T-helper 1 cell treated with Interleukin-12 subunit alpha and Interleukin-12 subunit beta and Interleukin-4 antibody, amounts not matched to agents 30 μg/mL and 1 μg/mL, for 36 hours (primary cell): Measurements from ENCODE around the gene GALNT15.

Experiments used
- H3K27ac Mint-ChIP-seq: one replicate; pipeline ENCODE4 v1.8.0; 2021; ENCODE audit warnings: mild to moderate bottlenecking, mixed read lengths
- H3K27me3 Mint-ChIP-seq: one replicate; pipeline ENCODE4 v1.8.0; 2021; ENCODE audit warnings: low read depth, mixed read lengths
- H3K36me3 Mint-ChIP-seq: one replicate; pipeline ENCODE4 v1.8.0; 2021; ENCODE audit warnings: low read depth, mixed read lengths
- H3K4me1 Mint-ChIP-seq: one replicate; pipeline ENCODE4 v1.8.0; 2021; ENCODE audit warnings: low read depth, mixed read lengths
- H3K4me3 Mint-ChIP-seq: one replicate; pipeline ENCODE4 v1.8.0; 2021; ENCODE audit warnings: mild to moderate bottlenecking, moderate library complexity, mixed read lengths
- H3K9me3 Mint-ChIP-seq: one replicate; pipeline ENCODE4 v1.8.0; 2021; ENCODE audit warnings: mixed read lengths

GALNT15 gene

DNA sequence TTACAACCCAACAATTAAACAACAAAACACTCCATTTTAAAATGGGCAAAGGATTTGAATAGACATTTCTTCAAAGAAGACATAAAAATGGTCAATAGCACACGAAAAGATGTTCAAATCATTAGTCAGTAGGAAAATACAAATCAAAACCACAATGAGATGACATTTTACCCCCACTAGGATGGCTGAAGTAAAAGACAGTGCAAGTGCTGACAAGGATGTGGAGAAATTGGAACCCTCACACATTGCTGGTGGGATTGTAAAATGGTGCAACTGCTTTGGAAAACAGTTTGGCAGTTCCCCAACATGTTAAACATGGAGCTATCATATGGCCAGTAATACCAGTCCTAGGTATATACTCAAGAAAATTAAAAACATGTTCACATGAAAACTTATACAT, 11.6 kb downstream of the GALNT15 start:
- Mint-ChIP-seq H3K9me3 (no peaks in the 10 kb centered on the region), H3K27ac (no peak overlapping the region), H3K4me1 (no peaks in the 10 kb centered on the region), H3K4me3 (no peak overlapping the region), H3K36me3 (no peaks in the 10 kb centered on the region), H3K27me3 (no peaks in the 10 kb centered on the region)

DNA sequence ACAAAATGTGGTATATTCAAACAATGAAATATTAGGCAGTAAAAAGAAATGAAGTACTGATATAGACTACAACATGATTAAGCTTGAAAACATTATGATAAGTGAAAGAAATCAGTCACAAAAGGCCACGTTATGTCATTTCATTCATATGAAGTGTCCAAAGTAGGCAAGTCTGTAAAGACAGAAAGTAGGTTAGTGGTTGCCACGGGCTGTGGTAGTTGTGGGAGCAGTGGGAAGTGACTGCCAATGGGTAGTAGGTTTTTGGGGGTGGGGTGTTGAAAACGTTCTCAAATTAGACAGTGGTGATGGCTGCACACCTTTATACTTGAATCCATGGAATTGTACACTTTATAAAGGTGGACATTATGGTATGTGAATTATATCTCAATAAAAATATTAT, 12.1 kb downstream of the GALNT15 start:
- H3K27ac Mint-ChIP-seq = no peak overlapping the region
- no peaks in the 10 kb centered on the region for H3K36me3 Mint-ChIP-seq
- H3K9me3 Mint-ChIP-seq = no peaks in the 10 kb centered on the region
- no peak overlapping the region for H3K4me3 Mint-ChIP-seq
- no peaks in the 10 kb centered on the region for H3K27me3 Mint-ChIP-seq
- no peaks in the 10 kb centered on the region for H3K4me1 Mint-ChIP-seq

DNA sequence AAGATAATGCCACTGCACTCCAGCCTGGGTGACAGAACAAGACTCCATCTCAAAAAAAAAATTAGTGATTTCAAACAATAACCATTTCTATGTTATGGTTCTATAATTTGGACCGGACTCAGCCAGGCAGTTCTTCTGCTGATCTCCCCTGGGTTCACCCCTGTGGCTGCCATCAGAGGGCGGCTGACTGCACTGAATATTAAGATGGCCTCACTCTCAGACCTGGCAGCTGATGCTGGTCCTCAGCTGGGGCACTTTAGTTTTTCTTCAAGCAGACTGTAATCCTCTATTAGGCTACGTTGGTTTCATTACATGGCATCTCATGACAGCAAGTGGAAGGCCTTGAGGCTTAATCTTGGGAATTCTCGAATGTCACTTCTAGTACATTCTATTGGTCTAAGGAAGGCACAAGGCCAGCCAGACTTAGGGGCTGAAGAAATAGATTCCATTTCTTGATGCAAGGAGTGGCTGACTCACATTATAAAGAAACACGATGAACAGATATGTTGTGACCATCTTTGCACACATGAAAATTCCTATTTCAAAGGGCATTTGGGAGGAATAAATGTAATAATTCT, 12.8 kb downstream of the GALNT15 start:
- Mint-ChIP-seq H3K27me3 (no peaks in the 10 kb centered on the region), H3K4me3 (no peak overlapping the region), H3K4me1 (no peaks in the 10 kb centered on the region), H3K36me3 (no peaks in the 10 kb centered on the region), H3K9me3 (no peaks in the 10 kb centered on the region), H3K27ac (no peak overlapping the region)

DNA sequence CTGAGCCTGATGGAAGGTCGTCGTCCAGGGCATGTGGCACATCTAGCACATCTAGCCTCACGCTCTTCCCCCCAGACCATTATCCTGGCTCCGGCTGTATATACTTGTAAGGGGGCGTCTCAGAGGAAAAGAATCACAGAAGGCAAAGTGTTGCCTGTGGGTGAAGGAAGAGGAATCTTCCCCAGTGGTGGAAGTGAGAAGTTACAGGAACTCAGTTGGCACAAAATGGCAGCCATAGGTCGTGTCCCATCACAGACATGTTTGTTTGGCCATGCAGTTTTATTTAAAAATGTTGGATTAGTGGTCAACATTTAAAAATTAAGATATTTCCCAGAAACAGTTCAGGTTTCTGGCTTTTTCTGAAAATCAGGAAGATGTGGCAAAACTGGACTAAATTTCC, 13.6 kb downstream of the GALNT15 start:
- Mint-ChIP-seq H3K4me1 (no peaks in the 10 kb centered on the region), H3K27me3 (no peaks in the 10 kb centered on the region), H3K9me3 (no peaks in the 10 kb centered on the region), H3K4me3 (no peak overlapping the region), H3K27ac (no peak overlapping the region), H3K36me3 (no peaks in the 10 kb centered on the region)

DNA sequence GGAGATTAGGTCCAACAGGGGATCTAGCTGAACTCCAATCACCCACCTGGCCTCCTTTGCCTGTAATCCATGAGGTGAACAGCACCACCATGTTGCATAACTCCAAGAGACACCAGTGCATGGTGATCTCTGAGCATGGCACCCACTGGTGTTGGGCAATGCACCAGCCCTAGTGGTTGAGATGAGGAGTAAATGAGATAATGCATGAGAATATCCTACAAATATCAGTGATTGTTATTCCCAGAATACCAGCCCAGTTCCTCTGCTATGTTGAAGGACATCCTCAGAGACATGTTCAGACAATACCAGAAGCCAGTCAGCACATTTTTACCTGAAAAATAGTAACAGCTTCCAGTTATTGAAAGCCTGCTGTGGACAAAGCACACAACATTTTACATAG, 14.7 kb downstream of the GALNT15 start:
- Mint-ChIP-seq H3K27ac (no peak overlapping the region), H3K4me1 (no peaks in the 10 kb centered on the region), H3K9me3 (no peaks in the 10 kb centered on the region), H3K36me3 (no peaks in the 10 kb centered on the region), H3K4me3 (no peak overlapping the region), H3K27me3 (no peaks in the 10 kb centered on the region)

DNA sequence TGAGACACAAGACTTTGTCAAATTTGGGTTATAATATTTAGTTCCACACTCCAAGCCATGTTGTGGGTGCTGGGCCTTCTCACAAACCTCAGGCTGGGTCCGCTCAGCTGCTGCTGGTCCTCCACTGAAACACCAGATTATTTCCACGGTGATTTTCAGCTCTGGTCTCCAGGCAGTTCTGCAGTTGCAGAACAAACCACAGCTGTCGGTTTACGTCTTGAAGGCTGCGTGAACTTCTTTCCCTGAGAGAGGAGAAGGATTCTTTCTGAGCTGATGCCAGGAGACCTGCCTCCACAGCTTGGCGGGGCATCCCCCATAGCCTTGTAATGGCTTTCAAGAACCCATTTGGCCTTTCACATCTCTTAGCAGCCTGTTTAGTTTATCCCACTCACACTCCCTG, 16.2 kb downstream of the GALNT15 start:
- no peaks in the 10 kb centered on the region for H3K27me3 Mint-ChIP-seq
- no peaks in the 10 kb centered on the region for H3K4me1 Mint-ChIP-seq
- no peak overlapping the region for H3K27ac Mint-ChIP-seq
- no peak overlapping the region for H3K4me3 Mint-ChIP-seq
- H3K36me3 Mint-ChIP-seq = no peaks in the 10 kb centered on the region
- no peaks in the 10 kb centered on the region for H3K9me3 Mint-ChIP-seq

DNA sequence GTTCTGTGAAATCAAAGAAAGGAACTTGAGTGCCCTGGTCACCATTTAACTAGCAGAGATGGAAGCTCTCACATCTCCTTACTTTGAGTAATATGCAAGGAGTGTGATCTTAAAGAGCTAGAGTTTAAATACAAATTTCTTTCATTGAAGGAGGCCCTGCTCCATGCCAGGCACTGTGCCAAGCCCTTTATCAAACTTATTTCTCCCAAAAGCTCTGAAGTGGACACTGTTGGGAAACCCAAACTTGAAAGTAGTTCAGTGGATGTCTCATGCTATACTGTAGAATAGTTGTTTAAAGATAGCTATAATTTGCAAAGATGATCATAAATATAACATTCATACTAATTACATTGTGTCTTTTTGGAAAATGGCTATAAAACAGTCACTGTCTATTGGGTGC, 17.1 kb downstream of the GALNT15 start:
- Mint-ChIP-seq H3K4me1 (no peaks in the 10 kb centered on the region), H3K4me3 (no peak overlapping the region), H3K9me3 (no peaks in the 10 kb centered on the region), H3K27me3 (no peaks in the 10 kb centered on the region), H3K36me3 (no peaks in the 10 kb centered on the region), H3K27ac (no peak overlapping the region)

DNA sequence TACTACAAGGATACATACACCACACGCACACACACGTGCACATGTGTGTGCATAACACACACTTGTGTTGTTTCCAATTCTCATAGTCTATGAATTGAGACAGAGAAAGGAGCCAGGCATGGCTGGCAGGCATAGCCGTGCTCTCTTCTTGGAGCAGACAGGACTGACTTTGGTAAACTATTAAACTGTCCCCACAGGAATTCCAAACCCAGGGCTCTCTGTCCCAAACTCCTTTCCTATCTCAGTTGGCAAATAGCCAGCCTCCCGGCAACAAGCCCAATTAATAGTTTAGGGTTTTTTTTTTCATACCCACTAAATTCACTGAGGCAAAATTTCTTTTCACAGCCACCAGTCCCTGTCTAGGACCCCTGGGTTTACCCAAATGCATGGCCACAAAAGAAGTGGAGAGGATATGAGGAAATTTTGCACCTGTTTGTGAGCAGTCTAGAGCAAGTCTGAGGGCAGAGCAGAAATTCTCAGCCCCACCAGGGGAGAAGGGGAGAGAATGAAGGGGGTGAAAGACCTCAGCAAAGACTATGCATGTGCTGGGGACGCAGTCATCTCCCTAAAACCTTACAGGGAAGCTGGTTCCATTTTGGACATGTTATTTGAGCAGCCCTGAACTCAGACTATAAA, 17.8 kb downstream of the GALNT15 start:
- no peaks in the 10 kb centered on the region for H3K27me3 Mint-ChIP-seq
- H3K4me3 Mint-ChIP-seq = no peak overlapping the region
- no peaks in the 10 kb centered on the region for H3K36me3 Mint-ChIP-seq
- no peak overlapping the region for H3K27ac Mint-ChIP-seq
- H3K4me1 Mint-ChIP-seq = no peaks in the 10 kb centered on the region
- no peaks in the 10 kb centered on the region for H3K9me3 Mint-ChIP-seq

DNA sequence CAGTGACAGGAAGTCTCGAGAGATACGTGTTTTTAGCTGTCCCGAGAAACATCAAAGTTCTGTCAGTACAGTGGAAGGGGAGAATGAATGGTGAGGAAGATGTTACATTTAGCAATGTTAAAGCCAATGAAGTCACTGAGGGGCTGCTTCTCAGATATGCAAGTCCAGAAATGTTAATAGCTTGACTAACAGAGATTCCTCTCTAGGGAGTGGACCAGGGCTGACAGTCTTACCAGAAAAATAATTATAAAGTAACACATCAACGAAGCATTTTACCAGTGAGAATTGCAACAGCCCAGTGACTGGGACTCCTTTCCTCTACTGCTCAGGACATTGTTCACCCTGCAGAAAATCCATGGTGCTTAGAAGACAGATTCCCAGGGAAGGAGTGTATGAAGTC, 23.9 kb downstream of the GALNT15 start:
- Mint-ChIP-seq H3K4me1 (no peaks in the 10 kb centered on the region), H3K27me3 (no peaks in the 10 kb centered on the region), H3K4me3 (no peak overlapping the region), H3K9me3 (no peaks in the 10 kb centered on the region), H3K27ac (no peak overlapping the region), H3K36me3 (no peaks in the 10 kb centered on the region)

DNA sequence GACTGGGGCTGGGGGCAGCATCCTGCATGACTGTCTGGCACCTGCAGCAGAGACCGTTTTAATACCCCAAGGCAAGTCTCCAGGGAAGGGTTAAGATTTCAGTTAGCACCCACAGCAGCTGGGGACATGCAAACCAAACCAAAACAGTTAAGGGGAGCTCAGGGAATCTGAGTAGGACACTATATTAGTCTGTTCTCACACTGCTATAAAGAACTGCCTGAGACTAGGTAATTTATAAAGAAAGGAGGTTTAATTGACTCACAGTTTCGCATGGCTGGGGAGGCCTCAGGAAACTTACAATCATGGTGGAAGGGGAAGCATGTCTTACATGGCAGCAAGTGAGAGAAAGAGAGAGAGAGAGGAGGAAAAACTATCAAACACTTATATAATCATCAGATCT, 25.3 kb downstream of the GALNT15 start:
- H3K4me3 Mint-ChIP-seq = no peak overlapping the region
- H3K36me3 Mint-ChIP-seq = no peaks in the 10 kb centered on the region
- H3K4me1 Mint-ChIP-seq = no peaks in the 10 kb centered on the region
- H3K27ac Mint-ChIP-seq = no peak overlapping the region
- no peaks in the 10 kb centered on the region for H3K9me3 Mint-ChIP-seq
- H3K27me3 Mint-ChIP-seq = no peaks in the 10 kb centered on the region

DNA sequence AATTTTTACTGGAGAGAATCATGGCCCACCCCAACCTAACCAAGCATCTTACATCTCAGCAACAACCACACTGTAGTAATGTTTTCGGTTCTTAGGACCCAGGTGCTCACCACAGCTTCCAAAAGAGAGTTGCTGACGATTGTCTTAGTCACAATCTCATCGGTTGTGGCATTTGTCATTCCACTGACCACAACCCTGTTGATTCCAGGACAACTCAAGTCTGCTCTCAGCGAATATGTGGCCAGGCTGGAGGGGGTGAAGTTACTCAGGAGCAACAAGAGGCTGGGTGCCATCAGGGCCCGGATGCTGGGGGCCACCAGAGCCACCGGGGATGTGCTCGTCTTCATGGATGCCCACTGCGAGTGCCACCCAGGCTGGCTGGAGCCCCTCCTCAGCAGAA, 25.9 kb downstream of the GALNT15 start:
- H3K36me3 Mint-ChIP-seq = no peaks in the 10 kb centered on the region
- no peak overlapping the region for H3K27ac Mint-ChIP-seq
- H3K9me3 Mint-ChIP-seq = no peaks in the 10 kb centered on the region
- H3K27me3 Mint-ChIP-seq = no peaks in the 10 kb centered on the region
- H3K4me1 Mint-ChIP-seq = peaks cover 2% of the 10 kb centered on the region
- no peak overlapping the region for H3K4me3 Mint-ChIP-seq

DNA sequence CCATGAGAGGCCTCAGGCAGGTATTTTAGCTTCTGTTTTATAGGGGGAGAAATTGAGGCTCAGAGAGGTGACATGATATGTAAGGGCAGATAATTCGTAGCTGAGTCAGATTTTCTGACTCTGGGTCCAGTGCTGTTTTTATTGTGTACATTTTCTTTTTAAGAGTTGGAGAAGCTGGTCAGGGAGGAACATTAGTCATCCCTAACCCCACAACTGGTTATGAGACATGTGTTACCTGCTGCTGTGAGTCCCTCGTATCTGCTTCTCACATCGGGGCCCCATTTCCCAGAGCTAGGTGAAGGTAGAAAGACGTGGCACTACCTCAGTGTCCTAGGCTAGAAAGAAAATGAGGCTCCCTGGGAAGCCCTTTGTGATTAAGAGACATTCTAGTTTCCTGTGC, 28.6 kb downstream of the GALNT15 start:
- Mint-ChIP-seq H3K27me3 (peaks cover 5% of the 10 kb centered on the region), H3K27ac (no peak overlapping the region), H3K36me3 (no peaks in the 10 kb centered on the region), H3K4me1 (peaks cover 5% of the 10 kb centered on the region), H3K9me3 (no peaks in the 10 kb centered on the region), H3K4me3 (no peak overlapping the region)

DNA sequence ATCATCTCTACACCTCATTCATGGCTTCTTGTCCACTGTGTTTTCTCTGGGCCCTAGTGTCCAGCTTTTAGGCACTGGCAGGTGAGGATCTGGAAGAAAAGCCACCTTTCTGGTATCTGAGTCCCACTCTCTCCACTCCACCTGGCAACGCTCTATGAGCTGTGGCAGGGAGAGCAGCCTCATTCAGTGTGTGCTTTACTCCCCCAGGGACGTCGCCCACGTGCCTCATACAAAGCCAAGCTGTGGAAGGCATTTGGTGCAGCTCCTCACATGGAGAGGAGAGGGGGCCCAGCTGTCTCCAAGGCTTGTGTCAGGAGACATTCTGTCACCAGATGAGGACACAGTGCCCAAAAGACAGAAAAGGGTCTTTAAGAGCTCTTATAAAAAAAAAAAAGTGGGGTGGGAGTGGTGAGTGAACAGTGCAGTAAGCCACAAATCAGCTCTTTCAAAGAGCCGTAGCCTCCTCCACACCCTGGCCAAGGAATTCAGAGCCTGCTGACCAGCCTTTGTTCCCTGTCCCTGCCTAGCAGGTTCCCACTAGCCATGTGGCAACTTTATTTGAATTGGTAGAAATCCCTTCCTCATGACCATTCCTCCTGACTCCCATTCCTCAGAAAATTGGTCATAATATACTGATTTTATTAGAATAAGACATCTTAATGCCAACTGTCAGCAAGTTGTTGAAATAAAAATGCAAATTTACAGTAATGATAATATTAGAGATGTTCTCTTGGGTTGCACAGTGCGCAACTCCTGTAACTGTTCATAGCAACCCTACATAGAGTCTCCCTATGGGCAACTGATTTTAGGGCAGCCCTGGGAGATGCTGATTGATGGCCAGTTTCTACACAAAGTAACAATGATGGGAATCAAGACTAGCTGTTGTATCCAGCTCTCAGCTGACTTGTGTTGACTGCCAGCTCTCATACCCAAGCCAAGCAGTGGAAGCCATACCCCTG, 29.5 kb downstream of the GALNT15 start:
- no peaks in the 10 kb centered on the region for H3K36me3 Mint-ChIP-seq
- no peak overlapping the region for H3K27ac Mint-ChIP-seq
- no peaks in the 10 kb centered on the region for H3K9me3 Mint-ChIP-seq
- peaks cover 5% of the 10 kb centered on the region for H3K4me1 Mint-ChIP-seq
- no peak overlapping the region for H3K4me3 Mint-ChIP-seq
- peaks cover 5% of the 10 kb centered on the region for H3K27me3 Mint-ChIP-seq

DNA sequence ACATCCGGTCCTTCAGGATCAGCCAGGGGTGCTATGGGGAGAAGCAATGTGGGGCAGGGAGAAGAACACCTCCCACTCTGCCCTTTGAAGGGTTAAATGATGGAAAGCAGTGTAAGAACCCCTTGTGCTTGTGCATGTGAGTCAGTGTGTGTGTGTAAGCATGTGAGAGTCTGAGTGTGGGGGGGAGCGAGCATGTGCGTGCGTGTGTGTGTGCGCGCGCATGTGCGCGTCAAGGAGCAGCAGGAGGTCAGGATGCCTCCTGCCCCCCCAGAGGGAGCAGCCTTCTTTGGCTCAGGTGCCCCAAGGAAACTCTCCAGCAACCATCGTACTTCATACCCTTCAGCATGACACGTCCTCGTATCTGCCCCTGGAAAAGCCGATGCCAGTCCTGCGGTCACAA, 30.3 kb downstream of the GALNT15 start:
- no peak overlapping the region for H3K4me3 Mint-ChIP-seq
- H3K36me3 Mint-ChIP-seq = no peaks in the 10 kb centered on the region
- H3K4me1 Mint-ChIP-seq = peaks cover 5% of the 10 kb centered on the region
- peaks cover 5% of the 10 kb centered on the region for H3K27me3 Mint-ChIP-seq
- H3K27ac Mint-ChIP-seq = no peak overlapping the region
- H3K9me3 Mint-ChIP-seq = no peaks in the 10 kb centered on the region
